Osteoblast (primary cell): Measurements from ENCODE around the gene CD3G. TPM values are rescaled to one million over a fixed set of nuclear protein-coding genes. Genes with fewer than 3 reads are reported as not detected.

Experiments
- DNase-seq: peaks from one replicate; pipeline ENCODE4 v3.0.0; 2011; ENCODE audit warnings: low spot score, mixed read lengths; ENCODE audit not compliant: insufficient read length; ENCODE audit errors: missing footprints
- H2AFZ ChIP-seq: 2 replicates; pipeline ENCODE4 v1.6.0; 2011; ENCODE audit warnings: mild to moderate bottlenecking, low read length
- H3K27ac ChIP-seq: 2 replicates; pipeline ENCODE4 v1.5.1; 2011; ENCODE audit warnings: mild to moderate bottlenecking, low read depth, low read length, moderate library complexity
- H3K27me3 ChIP-seq: 2 replicates; pipeline ENCODE4 v1.6.0; 2012; ENCODE audit warnings: mild to moderate bottlenecking, control low read depth, inconsistent platforms, low read length, moderate library complexity; ENCODE audit not compliant: insufficient read depth
- H3K36me3 ChIP-seq: 2 replicates; pipeline ENCODE4 v1.5.1; 2011; ENCODE audit warnings: mild to moderate bottlenecking, low read length, control low read depth, moderate library complexity; ENCODE audit not compliant: insufficient read depth
- H3K4me1 ChIP-seq: 2 replicates; pipeline ENCODE4 v1.5.1; 2011; ENCODE audit warnings: mild to moderate bottlenecking, low read length, control low read depth, moderate library complexity; ENCODE audit not compliant: insufficient read depth
- H3K4me2 ChIP-seq: 2 replicates; pipeline ENCODE4 v1.6.0; 2011; ENCODE audit warnings: mild to moderate bottlenecking, low read length; ENCODE audit not compliant: insufficient read depth
- H3K4me3 ChIP-seq: fragments of 200-600 bp; sonication (generic); 3 replicates; pipeline ENCODE4 v1.5.1; 2012; ENCODE audit warnings: mild to moderate bottlenecking, low read length, inconsistent platforms; ENCODE audit not compliant: insufficient read depth
- H3K79me2 ChIP-seq: 2 replicates; pipeline ENCODE4 v1.6.0; 2012; ENCODE audit warnings: mild to moderate bottlenecking, low read length, control low read depth, inconsistent platforms; ENCODE audit not compliant: insufficient read depth
- H3K9me3 ChIP-seq: 2 replicates; pipeline ENCODE4 v1.5.1; 2011; ENCODE audit warnings: low read depth, low read length, control low read depth
- H4K20me1 ChIP-seq: 2 replicates; pipeline ENCODE4 v1.6.0; 2012; ENCODE audit warnings: mild to moderate bottlenecking, low read length, control low read depth; ENCODE audit not compliant: insufficient read depth
- total RNA-seq: library from RNA; depleted of rRNA; stranded (reverse); fragments of >200 nt; gene quantifications from 2 replicates; pipeline ENCODE4 v1.2.3, GENCODE V29; 2012
- TF ChIP-seq, protein P1 (sequence below): IDR thresholded peaks from 2 replicates; pipeline ENCODE4 v1.5.1; 2011; ENCODE audit warnings: mild to moderate bottlenecking, low read depth, low read length, moderate library complexity; ENCODE audit errors: extremely low read depth

The CD3G gene
- total RNA-seq, 1 donor: not detected

DNA sequence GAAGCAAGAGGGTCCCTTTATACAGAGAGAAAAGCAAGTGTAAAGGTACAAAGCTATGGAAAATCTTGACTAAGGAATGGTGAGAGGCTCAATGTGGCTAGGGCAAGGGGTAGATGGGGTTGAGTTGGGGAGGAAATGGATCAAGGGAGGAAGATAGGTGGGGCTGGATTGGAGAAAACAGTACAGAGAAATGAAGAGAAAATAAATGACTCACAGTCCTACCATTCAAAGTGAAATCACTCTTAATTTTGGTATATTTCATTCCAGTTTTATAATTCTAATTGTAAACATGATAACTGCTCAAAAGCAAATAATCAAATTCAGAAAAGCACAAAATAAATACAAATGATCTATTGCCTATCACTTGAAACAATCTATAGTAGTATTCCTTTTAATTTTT is 31.8 kb downstream of the CD3G start:
- peaks cover 64% of the 10 kb centered on the region for H3K36me3 ChIP-seq
- H3K4me2 ChIP-seq: no peak overlapping the region
- DNase-seq: no peak
- no peaks in the 10 kb centered on the region for H4K20me1 ChIP-seq
- no peak overlapping the region for H3K27ac ChIP-seq
- H3K27me3 ChIP-seq: no peaks in the 10 kb centered on the region
- H3K9me3 ChIP-seq: no peaks in the 10 kb centered on the region
- H3K4me3 ChIP-seq: no peak overlapping the region
- H3K79me2 ChIP-seq: no peaks in the 10 kb centered on the region
- H2AFZ ChIP-seq: no peak overlapping the region
- TF ChIP-seq, protein P1, sequence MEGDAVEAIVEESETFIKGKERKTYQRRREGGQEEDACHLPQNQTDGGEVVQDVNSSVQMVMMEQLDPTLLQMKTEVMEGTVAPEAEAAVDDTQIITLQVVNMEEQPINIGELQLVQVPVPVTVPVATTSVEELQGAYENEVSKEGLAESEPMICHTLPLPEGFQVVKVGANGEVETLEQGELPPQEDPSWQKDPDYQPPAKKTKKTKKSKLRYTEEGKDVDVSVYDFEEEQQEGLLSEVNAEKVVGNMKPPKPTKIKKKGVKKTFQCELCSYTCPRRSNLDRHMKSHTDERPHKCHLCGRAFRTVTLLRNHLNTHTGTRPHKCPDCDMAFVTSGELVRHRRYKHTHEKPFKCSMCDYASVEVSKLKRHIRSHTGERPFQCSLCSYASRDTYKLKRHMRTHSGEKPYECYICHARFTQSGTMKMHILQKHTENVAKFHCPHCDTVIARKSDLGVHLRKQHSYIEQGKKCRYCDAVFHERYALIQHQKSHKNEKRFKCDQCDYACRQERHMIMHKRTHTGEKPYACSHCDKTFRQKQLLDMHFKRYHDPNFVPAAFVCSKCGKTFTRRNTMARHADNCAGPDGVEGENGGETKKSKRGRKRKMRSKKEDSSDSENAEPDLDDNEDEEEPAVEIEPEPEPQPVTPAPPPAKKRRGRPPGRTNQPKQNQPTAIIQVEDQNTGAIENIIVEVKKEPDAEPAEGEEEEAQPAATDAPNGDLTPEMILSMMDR: no peak
- H3K4me1 ChIP-seq: no peaks in the 10 kb centered on the region

- Histone ChIP-seq H3K4me2 (no peak overlapping the region), H3K4me3 (no peak overlapping the region), H3K36me3 (peaks cover 70% of the 10 kb centered on the region), H3K4me1 (no peaks in the 10 kb centered on the region), H3K27ac (no peak overlapping the region), H2AFZ (no peak overlapping the region), H3K9me3 (no peaks in the 10 kb centered on the region), H4K20me1 (no peaks in the 10 kb centered on the region), H3K27me3 (no peaks in the 10 kb centered on the region), H3K79me2 (no peaks in the 10 kb centered on the region)
- no peak for DNase-seq
- TF ChIP-seq, protein P1: no peak
Measured at GRCh38 chr11:118379497-118379896, 35.4 kb downstream of the CD3G start.

- Histone ChIP-seq H3K79me2 (no peaks in the 10 kb centered on the region), H3K4me2 (no peak overlapping the region), H3K27me3 (no peaks in the 10 kb centered on the region), H3K36me3 (peaks cover 81% of the 10 kb centered on the region), H3K4me3 (no peak overlapping the region), H4K20me1 (no peaks in the 10 kb centered on the region), H3K4me1 (no peaks in the 10 kb centered on the region), H3K9me3 (no peaks in the 10 kb centered on the region), H2AFZ (no peak overlapping the region), H3K27ac (no peak overlapping the region)
- TF ChIP-seq, protein P1: no peak
- no peak for DNase-seq
Measured at GRCh38 chr11:118380571-118380970, 36.4 kb downstream of the CD3G start.

- TF ChIP-seq, protein P1: no peak
- H3K9me3 ChIP-seq: no peaks in the 10 kb centered on the region
- H4K20me1 ChIP-seq: no peaks in the 10 kb centered on the region
- no peaks in the 10 kb centered on the region for H3K27me3 ChIP-seq
- H3K4me2 ChIP-seq: no peak overlapping the region
- H3K79me2 ChIP-seq: no peaks in the 10 kb centered on the region
- no peak overlapping the region for H3K27ac ChIP-seq
- no peaks in the 10 kb centered on the region for H3K4me1 ChIP-seq
- H2AFZ ChIP-seq: no peak overlapping the region
- DNase-seq: no peak
- no peak overlapping the region for H3K4me3 ChIP-seq
- H3K36me3 ChIP-seq: peaks cover 96% of the 10 kb centered on the region
Measured at GRCh38 chr11:118382954-118383353, 38.8 kb downstream of the CD3G start.
